ENCODE measurements around the gene PRKCZ. TPM values are rescaled to one million over a fixed set of nuclear protein-coding genes. Genes with fewer than 3 reads are reported as not detected.
A peak's percentile ranks its signal among the peaks of the same experiment; 100 is the strongest.

Gene PRKCZ
- total RNA-seq, 1 donor from 2014 or later: 20.8 TPM

DNA sequence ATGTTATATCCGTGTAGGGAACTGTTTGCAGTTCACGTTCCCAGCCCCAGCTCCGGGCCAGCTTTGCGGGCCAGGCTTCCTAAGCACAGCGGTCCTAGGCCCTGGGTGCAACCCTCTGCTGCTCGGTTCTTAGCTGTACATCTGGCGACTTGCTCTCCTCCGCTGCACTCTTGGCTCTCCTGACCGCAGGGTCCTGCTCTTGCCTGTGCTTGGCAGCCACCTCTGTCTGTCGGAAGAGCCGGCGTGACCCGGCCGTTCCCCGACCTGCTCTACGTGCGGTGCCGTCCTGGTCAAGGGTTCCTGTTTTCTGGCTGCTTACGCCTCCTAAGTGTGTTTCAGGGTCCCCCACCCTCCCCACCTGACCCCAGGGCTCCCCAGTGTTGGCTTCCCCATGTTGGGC, 107.6 kb downstream of the PRKCZ start:
- intact Hi-C loops (cut with micrococcal nuclease): no loop called here
- DNase-seq (no peak), ATAC-seq (no peak)

DNA sequence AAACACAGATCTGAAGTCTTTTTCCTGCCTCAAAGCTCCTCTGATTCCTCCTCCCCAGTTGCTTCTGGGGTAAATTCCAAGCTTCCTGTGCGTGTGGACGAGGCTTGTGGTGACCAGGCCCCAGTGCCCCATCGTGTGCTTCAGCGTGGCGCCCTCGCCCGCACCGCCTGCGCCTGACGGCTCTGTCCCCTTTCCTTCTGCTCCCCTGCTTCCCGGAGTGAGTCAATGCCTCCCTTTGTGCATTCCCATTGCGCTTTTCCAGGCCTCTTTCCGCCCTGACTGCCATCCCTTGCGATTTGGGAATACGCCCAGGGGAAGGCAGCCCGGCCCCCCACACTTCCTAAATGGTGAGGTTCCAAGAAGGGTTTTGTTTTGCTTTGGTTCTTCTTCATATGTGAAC, 108.1 kb downstream of the PRKCZ start:
- DNase-seq: no peak
- intact Hi-C loops (cut with micrococcal nuclease): no loop called here
- ATAC-seq: no peak

DNA sequence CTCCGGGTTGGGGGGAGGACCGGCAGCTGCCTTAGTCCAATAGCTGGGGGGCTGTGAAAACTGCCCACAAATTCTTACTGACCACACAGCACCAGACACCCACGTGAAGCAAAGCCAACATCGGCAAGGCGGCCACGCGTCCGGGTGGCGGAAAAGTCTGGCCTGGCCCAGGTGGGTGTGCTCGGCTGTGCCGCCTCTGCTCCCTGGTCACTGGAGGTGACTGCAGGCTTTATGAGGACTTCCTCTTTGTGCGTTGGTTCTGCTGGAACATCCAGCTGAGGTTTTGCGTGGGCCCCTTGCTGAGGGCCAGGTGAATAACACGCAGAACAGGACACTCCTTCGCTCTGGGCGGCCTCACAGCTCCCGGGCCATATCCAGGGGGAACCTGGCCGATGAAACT, 108.9 kb downstream of the PRKCZ start:
- no peak for ATAC-seq
- intact Hi-C loops (cut with micrococcal nuclease): no loop called here
- DNase-seq: no peak

DNA sequence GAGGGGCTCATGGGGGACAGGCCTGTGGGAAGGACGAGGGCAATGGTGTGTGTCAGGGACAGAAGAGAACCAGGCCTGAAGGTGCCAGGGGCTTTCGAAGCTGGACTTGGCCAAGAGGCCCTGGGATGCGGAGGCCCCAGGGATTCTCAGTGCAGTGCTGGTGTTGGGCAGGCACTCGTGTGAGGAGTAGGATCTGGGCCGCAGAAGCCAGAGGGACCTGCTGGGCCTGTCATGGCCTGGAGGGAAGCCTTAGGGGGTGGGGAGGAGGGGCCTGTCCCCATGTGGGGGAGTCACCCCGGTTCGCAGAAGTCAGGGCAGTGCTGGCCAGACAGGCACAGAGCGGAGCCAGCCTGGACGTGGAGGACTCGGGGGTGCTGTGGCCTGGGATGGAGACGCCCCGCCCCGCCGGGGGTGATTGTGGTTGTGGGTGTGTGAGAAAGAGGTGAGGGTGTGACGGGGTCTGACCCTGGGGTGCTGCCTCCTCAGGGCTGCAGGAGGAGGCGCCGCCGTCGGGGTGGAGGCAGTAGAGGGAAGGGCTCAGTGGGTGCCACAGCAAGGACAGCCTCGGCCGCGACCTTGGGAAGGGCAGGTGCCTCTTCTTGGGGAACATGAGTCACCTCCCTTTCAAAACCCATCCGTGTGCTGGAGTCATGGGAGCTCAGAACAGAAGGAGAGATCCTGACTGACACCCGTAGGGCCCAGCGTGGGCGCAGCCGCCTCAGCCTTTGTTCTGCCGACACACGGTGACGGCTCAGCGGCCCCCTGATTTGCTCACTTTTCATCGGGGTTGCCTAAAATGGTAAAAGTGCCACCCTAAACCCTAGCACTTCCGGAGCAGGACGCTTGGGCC, 110.5 kb downstream of the PRKCZ start:
- intact Hi-C loops (cut with micrococcal nuclease): no loop called here
- DNase-seq (no peak), ATAC-seq (peak; percentile 10)

DNA sequence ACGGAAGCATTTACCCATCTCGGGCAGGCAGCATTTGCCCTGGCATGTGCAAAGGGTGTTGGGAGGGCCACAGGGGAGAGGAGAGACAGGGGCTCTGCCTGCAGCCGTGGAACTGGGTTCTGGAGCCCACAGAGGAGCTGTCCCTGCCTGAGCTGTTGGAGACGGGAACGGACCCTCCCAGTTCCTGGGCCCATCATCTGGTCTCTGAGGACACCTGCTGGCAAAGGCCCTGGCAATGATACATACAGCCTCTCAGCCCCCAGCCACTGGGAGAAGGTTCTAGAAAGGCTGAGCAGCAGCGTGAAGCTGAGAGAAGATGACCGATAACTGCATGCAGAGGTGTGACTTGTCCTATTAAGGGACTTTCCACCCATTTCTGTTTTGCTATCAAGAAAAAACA, 113.0 kb downstream of the PRKCZ start:
- intact Hi-C loops (cut with micrococcal nuclease): no loop called here
- DNase-seq (no peak), ATAC-seq (peak; percentile 28)

DNA sequence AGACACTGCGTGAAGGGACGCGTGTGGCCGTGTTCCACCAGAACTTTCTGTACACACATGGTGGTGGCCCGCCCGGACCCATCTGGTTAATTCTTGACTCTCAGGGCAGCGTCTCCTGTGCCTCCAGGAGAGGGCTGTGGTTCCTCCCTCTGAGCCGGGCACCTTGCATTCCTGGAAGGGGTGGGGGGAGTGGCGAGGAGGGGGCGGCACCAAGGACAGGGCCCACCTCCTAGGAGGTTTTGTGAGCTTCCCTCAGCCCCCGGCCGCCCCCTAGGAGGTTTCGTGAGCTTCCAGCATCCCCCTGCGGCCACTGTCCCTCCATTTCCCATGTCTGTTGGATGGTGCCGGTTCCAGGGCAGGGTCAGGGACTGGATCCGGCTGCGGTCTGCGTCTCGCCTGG, 115.4 kb downstream of the PRKCZ start:
- no peak for DNase-seq
- ATAC-seq: no peak
- intact Hi-C loops (cut with micrococcal nuclease): no loop called here

DNA sequence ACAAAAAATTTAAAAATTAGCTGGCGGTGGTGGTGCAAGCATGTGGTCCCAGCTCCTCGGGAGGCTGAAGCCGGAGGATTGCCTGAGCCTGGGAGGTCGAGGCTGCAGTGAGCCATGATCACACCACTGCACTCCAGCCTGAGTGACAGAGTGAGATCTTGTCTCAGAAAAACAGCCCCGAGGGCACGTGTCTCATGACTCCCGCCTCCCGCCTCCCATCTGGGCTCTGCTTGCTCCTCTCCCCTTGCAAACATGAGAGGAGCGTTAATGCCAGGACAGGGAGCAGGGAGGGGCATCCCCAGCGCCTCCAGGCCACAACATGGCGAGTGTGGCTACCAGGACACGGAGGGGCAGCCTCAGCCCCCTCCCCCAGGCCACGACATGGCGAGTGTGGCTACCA, 116.0 kb downstream of the PRKCZ start:
- ATAC-seq: no peak
- intact Hi-C loops (cut with micrococcal nuclease): no loop called here
- no peak for DNase-seq

DNA sequence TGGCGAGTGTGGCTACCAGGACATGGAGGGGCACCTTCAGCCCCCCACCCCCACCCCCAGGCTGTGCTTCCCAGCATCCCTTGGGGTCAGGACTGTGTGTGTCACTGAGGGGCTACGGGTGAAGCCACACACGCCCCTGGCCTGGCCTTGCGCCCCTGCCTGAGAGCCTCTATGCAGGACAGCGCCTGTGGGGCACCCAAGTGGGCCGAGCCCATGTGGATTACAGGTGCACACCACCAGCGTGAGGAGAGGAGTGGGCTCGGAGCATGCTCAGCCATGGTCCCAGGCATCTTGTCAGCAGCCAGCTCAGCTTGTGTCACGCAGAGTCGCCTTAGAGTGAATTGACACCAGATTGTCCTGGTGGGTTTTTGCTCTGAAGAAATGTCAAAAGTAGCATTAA, 116.5 kb downstream of the PRKCZ start:
- ATAC-seq (no peak), DNase-seq (no peak)
- intact Hi-C loops (cut with micrococcal nuclease): no loop called here

DNA sequence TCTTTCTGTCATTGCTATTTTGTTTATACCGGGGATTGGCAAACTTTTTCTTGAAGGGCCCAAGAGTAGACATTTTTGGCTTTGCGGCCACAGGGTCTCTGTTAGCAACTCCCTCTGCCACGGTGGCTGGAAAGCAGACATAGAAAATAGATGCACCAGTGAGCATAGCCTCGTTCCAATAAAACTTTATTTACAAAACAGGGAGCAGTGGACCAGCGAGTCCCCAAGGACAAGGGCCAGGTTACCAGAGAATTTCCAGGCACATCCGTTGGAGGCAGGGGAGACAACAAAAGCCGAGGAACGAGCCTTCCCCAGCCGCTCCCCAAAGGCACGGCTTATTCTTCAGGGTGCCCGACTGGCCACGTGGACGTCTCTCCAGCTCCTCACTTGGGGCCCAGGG, 117.9 kb downstream of the PRKCZ start:
- no peak for ATAC-seq

DNA sequence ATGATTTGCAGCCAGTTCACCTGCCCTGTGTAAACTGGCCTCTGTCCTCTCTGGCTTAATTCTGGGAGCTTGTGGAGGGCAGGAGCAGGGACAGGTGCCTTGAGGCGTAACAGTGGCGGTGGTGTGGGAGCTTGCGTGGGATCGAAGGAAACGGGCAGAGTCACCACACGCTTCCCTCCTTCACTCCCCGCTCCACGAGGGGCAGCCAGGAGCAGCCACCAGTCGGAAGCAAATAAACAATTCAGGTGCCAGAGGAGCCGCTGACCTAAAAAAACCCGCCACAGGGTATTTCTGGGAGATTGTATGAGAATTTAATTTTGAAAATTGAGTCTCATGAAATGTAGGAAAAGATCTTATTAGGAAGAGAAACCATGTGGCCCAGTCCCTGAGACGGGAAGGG, 118.3 kb downstream of the PRKCZ start:
- DNase-seq (no peak), ATAC-seq (no peak)

More for the DNA sequence above, 117.9 kb downstream of the PRKCZ start:
- intact Hi-C loops (cut with micrococcal nuclease): no loop called here
- no peak for DNase-seq

DNA sequence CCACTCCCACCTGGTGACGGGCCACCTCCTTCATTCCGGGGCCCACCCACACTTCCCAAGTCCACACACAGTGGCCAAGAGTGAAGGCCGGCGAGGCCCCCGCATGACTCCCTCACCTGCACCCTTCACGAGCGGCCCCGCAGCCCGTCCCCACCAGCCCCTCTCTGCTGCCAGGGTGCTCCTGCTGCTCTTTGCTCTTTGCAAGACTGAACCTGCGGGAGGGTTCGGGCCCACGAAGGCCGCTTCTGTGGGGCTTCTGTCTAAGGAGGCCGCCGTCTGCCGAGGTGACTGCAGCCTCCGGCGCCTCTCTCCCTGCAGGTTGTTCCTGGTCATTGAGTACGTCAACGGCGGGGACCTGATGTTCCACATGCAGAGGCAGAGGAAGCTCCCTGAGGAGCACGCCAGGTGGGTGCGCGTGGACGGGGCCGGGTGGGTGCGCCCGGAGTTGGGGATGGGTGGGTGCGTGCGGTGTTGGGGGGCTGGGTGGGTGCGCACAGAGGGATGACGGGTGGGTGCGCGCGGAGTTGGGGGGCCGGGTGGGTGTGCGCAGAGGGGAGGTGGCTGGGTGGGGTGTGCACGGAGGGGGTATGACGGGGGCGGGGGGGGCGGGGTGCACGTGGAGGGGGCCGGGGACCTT, 119.1 kb downstream of the PRKCZ start:
- intact Hi-C loops (cut with micrococcal nuclease): no loop called here
- ATAC-seq (no peak), DNase-seq (no peak)

More for the DNA sequence above, 118.3 kb downstream of the PRKCZ start:
- intact Hi-C loops (cut with micrococcal nuclease): no loop called here

DNA sequence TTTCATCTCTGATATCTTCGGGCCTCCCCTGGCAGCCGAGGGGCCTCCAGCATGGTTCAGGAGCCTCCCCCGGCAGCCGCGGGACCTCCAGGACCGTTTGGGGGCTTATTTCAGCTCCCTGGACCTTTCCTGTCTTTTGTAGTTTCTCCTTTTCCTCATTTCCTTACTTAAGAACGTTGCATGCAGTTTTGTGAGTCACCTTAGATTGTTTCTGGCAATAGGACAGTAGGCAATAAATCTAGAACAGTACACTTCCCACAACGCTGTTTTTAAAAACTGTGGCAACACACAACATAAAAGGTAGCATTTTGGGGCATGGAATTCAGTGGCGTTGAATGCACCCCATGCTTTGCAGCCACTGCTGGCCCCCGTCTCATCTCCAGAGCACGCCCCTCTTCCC, 120.0 kb downstream of the PRKCZ start:
- DNase-seq: no peak
- intact Hi-C loops (cut with micrococcal nuclease): no loop called here

DNA sequence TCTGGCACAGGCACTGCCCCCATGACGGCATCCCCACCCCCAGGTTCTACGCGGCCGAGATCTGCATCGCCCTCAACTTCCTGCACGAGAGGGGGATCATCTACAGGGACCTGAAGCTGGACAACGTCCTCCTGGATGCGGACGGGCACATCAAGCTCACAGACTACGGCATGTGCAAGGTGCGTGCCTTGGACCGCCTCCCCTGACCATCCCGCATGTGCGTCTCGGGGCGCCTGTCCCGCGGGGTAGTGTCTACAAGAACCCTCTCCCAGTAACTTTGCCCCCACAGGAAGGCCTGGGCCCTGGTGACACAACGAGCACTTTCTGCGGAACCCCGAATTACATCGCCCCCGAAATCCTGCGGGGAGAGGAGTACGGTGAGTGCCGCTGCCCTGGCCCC, 121.8 kb downstream of the PRKCZ start:
- DNase-seq (no peak), ATAC-seq (no peak)
- intact Hi-C loops (cut with micrococcal nuclease): no loop called here

More for the DNA sequence above, 120.0 kb downstream of the PRKCZ start:
- ATAC-seq: no peak

DNA sequence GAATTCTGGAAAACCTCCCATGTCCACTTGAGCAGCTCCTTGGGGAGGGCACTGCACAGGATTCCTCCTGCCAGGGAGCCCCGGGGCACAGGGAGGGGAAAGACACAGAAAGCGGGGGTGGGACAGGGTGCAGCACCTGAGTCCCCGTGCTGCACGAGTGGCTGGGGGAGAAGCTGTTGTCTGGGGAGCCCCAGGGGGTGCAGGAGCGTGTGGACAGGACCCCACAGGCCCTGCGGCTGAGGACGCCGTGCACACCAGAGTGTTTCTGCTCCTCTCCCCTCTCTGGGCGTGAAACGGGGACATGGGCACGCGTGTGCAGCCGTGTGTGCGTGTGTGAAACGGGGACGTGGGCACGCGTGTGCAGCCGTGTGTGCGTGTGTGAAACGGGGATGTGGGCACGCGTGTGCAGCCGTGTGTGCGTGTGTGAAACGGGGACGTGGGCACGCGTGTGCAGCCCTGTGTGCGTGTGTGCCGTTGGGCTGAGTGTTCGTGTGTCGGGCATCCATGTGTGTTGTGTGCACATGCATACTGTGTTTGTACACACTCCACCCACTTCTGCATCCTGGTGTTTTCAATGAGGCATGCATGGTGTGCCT, 122.4 kb downstream of the PRKCZ start:
- intact Hi-C loops (cut with micrococcal nuclease): no loop called here
- no peak for DNase-seq
- no peak for ATAC-seq

DNA sequence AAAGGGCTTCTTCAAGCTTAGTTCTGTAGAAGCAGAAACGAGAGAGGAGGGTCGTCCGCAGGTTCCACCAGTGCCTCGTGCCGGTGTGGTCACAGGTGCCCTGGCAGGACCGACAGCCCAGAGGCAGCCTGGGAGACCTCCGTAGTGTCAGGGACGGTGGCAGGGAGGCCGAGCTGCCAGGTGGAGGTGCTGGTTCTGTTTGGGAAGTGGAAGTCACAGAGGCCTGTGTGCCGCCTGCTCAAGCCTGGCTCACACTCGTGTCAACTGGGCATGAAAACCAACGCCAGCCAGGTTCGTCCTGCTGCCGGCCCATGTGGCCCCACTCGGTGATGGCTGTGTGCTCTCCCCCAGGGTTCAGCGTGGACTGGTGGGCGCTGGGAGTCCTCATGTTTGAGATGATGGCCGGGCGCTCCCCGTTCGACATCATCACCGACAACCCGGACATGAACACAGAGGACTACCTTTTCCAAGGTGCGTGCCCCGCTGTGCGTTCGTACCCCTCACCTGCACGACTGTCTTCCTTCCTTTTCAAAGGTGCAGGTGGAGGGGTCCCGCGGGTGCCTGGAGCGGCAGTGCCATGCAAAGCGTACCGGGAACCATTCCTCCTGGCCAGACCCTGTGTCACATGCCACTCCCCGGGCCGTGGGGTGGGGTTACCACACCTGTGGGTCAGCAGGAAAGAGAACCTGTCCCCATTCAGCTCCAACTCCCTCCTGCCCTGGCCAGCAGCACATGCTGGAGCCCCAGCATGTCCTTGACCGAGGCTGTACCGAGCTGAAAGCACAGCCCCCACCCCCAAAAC, 123.5 kb downstream of the PRKCZ start:
- ATAC-seq (no peak), DNase-seq (no peak)
- intact Hi-C loops (cut with micrococcal nuclease): no loop called here

DNA sequence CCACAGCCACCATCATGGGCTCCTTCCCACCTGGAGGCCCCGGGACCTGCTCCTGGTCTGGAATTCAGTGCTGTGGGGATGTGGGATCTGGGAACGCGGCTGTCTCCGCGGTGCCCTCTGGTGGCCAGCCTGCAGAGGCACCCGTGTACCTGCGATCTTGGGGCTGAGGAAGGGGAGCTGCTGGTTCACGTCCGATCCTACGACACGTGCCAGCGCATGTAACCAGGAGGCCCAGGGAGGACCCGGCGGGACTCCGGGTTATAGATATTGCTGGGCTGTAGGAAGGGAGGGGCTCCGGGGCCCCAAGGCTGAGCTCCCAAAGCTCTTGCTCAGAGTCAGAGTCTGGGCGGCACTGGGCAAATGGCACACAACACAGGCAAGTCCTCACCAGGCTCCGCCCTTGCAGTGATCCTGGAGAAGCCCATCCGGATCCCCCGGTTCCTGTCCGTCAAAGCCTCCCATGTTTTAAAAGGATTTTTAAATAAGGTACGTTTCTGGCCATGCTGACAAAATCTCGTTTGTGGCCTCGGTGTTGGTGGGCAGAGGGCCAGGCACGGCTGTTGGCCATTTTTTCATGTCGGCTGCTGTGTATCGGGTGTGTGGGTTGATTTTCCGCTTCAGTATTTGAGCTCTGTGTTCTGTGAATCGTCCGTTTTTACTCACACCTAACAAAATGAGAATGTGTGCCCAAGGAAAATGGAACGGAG, 124.3 kb downstream of the PRKCZ start:
- ATAC-seq: peak; percentile 82
- intact Hi-C loops (cut with micrococcal nuclease): no loop called here

DNA sequence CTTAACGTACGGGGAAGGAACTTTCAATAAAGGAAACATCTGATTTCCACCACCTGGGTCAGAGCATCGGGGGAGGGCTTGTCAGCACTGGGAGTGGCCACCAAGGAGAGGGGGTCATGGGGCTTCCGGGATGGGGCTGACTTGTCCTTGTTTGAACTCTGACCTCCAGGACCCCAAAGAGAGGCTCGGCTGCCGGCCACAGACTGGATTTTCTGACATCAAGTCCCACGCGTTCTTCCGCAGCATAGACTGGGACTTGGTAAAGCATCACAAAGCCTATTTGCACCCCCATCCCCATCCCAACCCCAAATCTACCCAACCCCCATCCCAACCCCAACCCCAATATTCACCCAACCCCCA, 124.8 kb downstream of the PRKCZ start:
- DNase-seq (no peak), ATAC-seq (no peak)
- intact Hi-C loops (cut with micrococcal nuclease): no loop called here

More for the DNA sequence above, 124.3 kb downstream of the PRKCZ start:
- peak; percentile 77 for DNase-seq

DNA sequence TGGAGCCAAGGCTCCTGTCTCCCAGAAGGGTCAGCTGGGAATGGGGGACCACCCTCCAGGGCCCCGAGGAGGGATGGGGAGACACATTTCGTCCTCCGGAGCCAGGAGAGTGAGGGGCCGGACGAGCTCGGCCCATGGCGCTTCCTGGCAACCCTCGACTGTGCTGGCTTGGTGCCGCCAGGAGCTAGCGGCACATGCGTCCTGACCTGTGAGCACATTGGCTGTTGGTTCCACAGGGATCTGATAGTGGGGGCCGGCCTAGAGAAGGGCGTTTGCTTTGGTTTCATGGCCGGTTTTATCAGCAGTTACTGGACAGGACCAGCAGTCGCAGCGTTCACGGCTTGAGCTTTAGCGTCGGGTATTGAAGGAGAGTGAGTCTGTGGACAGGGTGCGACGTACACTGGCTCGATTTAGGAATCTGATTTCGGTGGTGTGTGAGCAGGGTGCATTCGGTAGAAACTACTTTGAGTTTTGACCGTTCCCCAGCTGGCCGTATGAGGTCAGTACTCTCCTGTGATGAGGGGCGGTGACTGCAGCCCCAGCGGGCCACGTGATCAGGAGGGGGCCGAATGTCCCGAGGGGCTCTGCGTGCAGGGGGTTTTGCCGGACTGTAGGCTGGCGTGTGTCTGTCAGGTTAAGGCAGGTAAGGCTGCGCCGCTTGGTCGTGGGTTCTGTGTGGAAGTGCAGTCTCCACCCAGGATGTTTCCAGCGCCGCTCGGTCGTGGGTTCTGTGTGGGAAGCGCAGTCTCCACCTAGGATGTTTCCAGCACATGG, 125.7 kb downstream of the PRKCZ start:
- ATAC-seq: no peak
- intact Hi-C loops (cut with micrococcal nuclease): no loop called here
- no peak for DNase-seq
